Ishikawa (cell line): ENCODE results near the gene TATDN2.
A peak's percentile ranks its signal among the peaks of the same experiment; 100 is the strongest.

Source experiments
- CEBPB ChIP-seq: IDR thresholded peaks from 2 replicates; pipeline ENCODE4 v1.6.1; 2012
- CREB1 ChIP-seq: IDR thresholded peaks from 2 replicates; pipeline ENCODE4 v1.6.1; 2012; ENCODE audit warnings: low read depth
- EGR1 ChIP-seq: IDR thresholded peaks from 2 replicates; pipeline ENCODE4 v1.6.1; 2012
- EP300 ChIP-seq: IDR thresholded peaks from 2 replicates; pipeline ENCODE4 v1.6.1; 2012; ENCODE audit warnings: borderline replicate concordance
- FOXM1 ChIP-seq: IDR thresholded peaks from 2 replicates; pipeline ENCODE4 v1.6.1; 2012; ENCODE audit warnings: low read depth, borderline replicate concordance
- NFIC ChIP-seq: IDR thresholded peaks from 2 replicates; pipeline ENCODE4 v1.6.1; 2012
- RAD21 ChIP-seq: IDR thresholded peaks from 2 replicates; pipeline ENCODE4 v1.6.1; 2012; ENCODE audit warnings: low read depth
- TAF1 ChIP-seq: IDR thresholded peaks from 2 replicates; pipeline ENCODE4 v1.6.1; 2012; ENCODE audit warnings: low read depth, mild to moderate bottlenecking
- TCF12 ChIP-seq: IDR thresholded peaks from 2 replicates; pipeline ENCODE4 v1.6.1; 2012; ENCODE audit warnings: low read depth
- TEAD4 ChIP-seq: IDR thresholded peaks from 2 replicates; pipeline ENCODE4 v1.6.1; 2012
- YY1 ChIP-seq: IDR thresholded peaks from 2 replicates; pipeline ENCODE4 v1.6.1; 2012; ENCODE audit warnings: low read depth
- ZBTB7A ChIP-seq: IDR thresholded peaks from 2 replicates; pipeline ENCODE4 v1.6.1; 2012; ENCODE audit warnings: low read depth
- TF ChIP-seq, protein P1 (sequence below): IDR thresholded peaks from 2 replicates; pipeline ENCODE4 v1.6.1; 2012
- TF ChIP-seq, protein P2 (sequence below): IDR thresholded peaks from 2 replicates; pipeline ENCODE4 v1.6.1; 2012; ENCODE audit warnings: low read depth, mild to moderate bottlenecking
- TF ChIP-seq, protein P3 (sequence below): IDR thresholded peaks from 2 replicates; pipeline ENCODE4 v1.6.1; 2012

The TATDN2 gene

GRCh38 chr3:10229576-10229975 lies 18.7 kb upstream of the TATDN2 start:
- no peak for TF ChIP-seq RAD21

DNA sequence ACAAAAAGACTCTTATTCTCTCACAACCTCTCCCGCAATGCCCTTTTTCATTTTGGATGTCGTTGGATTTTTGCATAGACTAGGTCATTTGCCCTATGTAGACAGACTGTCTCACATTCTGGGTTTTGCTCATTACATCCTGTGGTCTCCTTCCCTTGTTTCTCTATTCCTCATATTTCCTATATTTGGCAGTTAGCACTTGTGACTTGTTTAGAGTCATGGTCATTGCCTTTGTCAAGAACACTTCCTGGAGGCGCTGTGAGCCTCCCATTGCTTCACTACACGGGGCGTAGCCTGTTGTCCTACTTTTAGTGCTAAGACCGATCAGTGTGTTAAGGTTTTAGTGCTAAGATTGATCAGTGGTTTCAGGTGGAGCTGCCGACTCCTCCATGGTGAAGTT lies 16.1 kb upstream of the TATDN2 start:
- no peak for TF ChIP-seq TEAD4
- no peak for TF ChIP-seq ZBTB7A
- no peak for TF ChIP-seq YY1
- no peak for TF ChIP-seq EGR1
- no peak for TF ChIP-seq NFIC
- TF ChIP-seq EP300, result no peak
- no peak for TF ChIP-seq RAD21

GRCh38 chr3:10233988-10234387 lies 14.3 kb upstream of the TATDN2 start:
- no peak for TF ChIP-seq TAF1
- TF ChIP-seq TCF12, result no peak
- no peak for TF ChIP-seq EGR1
- TF ChIP-seq, protein P1, sequence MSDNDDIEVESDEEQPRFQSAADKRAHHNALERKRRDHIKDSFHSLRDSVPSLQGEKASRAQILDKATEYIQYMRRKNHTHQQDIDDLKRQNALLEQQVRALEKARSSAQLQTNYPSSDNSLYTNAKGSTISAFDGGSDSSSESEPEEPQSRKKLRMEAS, result no peak
- TF ChIP-seq CEBPB, result no peak
- TF ChIP-seq YY1, result no peak
- TF ChIP-seq NFIC, result no peak
- TF ChIP-seq CREB1, result no peak
- TF ChIP-seq, protein P2, sequence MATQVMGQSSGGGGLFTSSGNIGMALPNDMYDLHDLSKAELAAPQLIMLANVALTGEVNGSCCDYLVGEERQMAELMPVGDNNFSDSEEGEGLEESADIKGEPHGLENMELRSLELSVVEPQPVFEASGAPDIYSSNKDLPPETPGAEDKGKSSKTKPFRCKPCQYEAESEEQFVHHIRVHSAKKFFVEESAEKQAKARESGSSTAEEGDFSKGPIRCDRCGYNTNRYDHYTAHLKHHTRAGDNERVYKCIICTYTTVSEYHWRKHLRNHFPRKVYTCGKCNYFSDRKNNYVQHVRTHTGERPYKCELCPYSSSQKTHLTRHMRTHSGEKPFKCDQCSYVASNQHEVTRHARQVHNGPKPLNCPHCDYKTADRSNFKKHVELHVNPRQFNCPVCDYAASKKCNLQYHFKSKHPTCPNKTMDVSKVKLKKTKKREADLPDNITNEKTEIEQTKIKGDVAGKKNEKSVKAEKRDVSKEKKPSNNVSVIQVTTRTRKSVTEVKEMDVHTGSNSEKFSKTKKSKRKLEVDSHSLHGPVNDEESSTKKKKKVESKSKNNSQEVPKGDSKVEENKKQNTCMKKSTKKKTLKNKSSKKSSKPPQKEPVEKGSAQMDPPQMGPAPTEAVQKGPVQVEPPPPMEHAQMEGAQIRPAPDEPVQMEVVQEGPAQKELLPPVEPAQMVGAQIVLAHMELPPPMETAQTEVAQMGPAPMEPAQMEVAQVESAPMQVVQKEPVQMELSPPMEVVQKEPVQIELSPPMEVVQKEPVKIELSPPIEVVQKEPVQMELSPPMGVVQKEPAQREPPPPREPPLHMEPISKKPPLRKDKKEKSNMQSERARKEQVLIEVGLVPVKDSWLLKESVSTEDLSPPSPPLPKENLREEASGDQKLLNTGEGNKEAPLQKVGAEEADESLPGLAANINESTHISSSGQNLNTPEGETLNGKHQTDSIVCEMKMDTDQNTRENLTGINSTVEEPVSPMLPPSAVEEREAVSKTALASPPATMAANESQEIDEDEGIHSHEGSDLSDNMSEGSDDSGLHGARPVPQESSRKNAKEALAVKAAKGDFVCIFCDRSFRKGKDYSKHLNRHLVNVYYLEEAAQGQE, result no peak
- TF ChIP-seq, protein P3, sequence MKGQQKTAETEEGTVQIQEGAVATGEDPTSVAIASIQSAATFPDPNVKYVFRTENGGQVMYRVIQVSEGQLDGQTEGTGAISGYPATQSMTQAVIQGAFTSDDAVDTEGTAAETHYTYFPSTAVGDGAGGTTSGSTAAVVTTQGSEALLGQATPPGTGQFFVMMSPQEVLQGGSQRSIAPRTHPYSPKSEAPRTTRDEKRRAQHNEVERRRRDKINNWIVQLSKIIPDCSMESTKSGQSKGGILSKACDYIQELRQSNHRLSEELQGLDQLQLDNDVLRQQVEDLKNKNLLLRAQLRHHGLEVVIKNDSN, result no peak
- no peak for TF ChIP-seq RAD21
- TF ChIP-seq TEAD4, result no peak
- TF ChIP-seq FOXM1, result no peak

GRCh38 chr3:10234526-10235230 lies 13.6 kb upstream of the TATDN2 start:
- TF ChIP-seq, protein P2, result no peak
- TF ChIP-seq FOXM1 (no peak), CREB1 (no peak), TCF12 (no peak), NFIC (no peak), RAD21 (no peak)
- TF ChIP-seq, protein P3, result peak; percentile 15; the same call in 1 of the 2 replicates
- TF ChIP-seq, protein P1, result no peak; the same call in 1 of the 2 replicates

DNA sequence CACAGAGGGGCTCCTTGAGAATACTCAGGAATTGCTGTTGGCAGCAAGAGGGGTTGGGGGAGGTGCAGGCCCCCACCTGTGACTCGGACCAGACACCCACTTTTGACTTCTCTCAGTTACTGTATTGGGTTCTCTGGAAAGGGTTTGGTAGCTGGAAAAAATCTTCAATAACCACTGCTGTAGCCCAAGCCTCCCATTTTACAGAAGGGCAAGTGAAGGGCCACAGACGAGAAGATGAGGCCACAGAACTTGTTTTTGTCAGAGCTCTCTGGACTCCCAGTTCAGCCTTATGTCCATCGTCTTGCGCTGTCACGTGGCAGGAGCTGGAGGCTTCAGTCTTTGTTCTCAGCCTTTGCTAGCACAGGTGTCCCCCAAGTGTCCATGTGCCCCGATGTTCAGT lies 12.7 kb upstream of the TATDN2 start:
- TF ChIP-seq, protein P1, result no peak
- no peak for TF ChIP-seq ZBTB7A
- TF ChIP-seq EGR1, result no peak
- TF ChIP-seq, protein P2, result no peak
- no peak for TF ChIP-seq NFIC
- no peak for TF ChIP-seq RAD21
- no peak for TF ChIP-seq FOXM1
- TF ChIP-seq TEAD4, result no peak
- TF ChIP-seq, protein P3, result no peak
